NCI-H524 treated with DMSO at 0.1 percent for 48 hours (cell line): ENCODE results near the gene EPO.
"Not testable (repeated sequence)": the region's sequence is repeated elsewhere in the genome, so short reads cannot be mapped to it uniquely, and the experiment has no call there.

Source experiments
- DNase-seq: peaks from one replicate; lab custom pipeline; 2025; lab: John Stamatoyannopoulos, UW

The EPO gene

DNA sequence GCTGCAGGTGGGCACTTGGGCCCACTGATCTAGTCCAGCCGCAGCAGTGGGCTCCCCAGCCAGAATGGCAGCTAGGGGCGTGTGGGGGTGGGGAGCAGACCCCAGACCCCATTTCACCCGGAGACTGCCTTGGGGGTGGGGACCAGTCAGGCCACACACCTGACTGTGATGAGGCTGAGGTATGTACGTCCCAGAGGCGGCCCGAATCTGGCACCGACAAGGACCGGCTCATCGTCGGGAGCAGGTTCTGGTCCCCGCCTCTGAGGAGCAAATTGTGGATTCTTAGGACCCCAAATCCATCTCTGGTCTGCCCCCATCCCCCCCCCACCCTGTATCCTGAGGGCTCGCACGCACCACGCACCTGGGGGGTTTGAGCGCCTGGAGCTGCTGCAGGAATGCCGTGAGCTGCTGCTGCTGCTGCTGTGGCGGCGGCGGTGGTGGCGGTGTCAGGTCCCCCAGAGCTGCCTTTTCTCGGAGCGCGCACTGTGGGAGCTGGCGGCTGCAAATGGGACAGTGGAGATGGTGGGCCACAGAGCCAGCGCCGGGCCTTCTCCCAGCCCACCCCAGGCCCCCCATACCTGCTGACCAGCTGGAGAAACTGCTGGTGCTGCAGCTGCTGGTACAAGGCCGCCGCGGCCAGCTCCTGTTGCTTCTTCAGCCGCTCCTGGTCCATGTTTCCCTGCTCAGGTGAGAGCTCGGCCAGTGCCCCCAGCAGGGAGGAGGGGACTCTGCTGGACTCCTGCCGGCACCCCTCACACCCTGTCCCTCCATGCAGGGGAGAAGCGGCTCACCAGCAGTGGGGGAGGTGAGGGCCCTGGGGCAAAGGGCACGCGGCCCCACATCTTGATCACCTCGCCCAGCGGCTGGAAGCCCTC lies 36.4 kb upstream of the EPO start:
- no peak for DNase-seq

DNA sequence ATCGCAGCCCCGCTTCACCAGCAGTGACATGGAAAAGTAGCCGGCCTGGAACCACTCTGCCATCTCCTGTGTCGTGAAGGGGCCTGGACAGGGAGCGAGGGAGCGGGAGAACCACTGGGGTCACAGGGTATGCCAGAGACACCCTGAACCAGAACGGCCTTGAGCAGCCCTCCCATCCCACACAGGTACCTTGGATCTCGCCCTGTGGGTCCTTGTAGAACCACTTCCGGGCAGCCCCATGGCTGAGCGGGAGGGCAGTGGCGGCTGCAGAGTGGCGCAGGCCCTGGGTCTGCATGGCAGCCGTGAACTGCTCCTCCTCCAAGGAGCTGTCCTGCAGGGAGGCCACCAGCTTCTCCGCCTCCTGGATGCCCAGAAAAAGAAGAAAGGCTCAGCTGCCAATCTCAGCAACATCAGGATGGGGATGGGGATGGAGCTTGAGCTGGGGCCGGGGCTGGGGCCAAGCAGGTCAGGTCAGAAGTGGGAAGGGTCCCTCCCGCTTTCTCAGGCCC lies 35.7 kb upstream of the EPO start:
- DNase-seq: no peak

DNA sequence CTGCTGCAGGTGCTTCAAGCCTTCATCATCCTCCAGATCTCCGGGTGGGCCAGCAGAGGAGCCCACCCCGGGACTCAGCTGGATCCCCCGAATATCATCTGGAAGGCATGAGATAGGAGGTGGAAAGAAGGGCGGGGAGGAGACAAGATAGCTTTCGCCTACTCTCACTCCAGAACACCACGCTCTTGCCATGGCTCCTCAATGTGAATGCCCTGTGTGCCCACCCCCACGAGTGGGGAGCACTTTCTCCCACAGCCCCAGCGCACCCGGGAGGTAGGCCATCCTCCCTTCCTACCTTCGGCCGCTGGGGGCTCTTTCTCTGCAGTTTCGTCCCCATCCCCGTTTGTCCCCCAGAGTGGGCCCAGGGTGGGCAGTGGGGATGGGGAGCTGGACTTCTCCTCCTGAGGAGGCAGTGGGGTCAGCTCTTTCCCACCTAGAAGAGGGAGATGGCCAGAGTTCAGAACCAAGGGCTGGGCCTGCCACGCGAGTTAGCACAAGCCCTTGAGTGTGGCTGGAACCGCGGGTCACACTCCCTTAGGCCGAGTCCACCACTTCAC lies 35.1 kb upstream of the EPO start:
- DNase-seq: no peak

DNA sequence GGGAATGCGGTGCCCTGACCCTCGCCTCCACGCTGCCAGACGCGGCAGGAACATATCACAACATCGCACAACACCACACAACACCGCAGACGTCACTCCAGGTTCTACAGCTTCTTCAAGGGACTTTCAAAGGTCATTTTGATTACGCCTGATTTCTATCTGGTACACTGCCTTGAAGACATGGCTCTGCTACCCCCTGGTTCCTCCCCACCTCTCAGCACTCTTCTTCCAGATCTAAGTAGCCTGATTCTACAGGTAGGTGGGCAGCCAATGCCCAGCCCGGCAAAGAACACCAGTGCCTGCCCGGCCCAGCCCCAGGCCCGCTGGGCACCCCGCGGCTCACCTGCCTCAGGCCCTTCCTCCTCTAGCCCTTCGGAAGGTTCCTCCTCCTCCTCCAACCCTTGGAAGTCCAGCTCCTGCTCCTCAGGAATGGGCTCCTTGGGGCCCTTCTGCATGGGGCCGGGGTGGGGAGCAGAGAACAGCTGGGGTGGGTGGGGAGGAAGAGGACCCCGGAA lies 34.6 kb upstream of the EPO start:
- DNase-seq: no peak

DNA sequence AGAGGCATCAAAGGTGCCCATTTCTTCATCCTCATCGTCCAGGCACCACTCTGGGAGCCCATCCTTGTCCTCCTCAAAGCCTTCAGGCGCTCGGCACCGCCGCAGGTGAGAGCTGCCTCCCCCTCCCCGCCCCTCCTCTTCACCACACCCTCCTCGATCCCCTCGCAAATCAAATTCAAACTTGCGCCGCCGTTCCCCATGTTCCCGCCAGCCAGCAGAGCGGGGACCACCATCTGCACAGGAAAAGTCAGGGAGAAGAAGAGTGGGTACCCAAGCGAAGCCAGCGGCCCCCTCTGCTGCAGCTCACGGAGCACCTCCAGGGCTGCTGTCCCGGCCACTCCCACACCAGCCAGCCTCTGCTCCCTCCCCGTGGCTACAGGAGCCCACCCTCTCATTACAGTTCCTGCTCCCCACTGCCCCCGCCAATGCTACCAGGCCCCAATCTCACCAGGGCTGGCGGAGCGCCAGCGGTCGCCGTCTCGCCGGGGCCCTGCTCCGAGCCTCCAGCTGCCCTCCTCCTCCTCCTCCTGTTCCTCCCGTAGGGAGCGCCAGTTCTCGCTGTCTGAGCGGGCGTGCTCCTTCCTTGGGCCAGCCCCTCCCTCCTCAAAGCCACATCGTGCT lies 34.0 kb upstream of the EPO start:
- no peak for DNase-seq

DNA sequence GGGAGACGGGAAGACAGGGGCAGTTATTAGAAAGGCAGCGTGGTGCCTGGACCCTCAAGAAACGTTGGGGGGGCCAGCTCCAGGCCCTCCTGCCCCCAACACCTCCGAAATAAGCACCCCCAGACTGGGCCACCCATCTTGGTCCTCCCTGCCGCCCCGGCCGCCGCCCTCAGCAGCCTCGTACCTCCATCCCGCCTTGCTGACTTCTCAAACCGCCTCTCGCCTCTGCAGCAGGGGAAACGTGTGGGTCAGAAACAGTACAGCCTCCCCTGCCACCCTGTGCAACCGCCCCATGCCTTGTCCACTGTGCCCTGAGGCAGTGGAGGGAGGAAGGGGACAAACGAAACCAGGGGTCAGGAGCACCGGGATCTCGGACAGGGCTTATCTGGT lies 33.5 kb upstream of the EPO start:
- DNase-seq: no peak

DNA sequence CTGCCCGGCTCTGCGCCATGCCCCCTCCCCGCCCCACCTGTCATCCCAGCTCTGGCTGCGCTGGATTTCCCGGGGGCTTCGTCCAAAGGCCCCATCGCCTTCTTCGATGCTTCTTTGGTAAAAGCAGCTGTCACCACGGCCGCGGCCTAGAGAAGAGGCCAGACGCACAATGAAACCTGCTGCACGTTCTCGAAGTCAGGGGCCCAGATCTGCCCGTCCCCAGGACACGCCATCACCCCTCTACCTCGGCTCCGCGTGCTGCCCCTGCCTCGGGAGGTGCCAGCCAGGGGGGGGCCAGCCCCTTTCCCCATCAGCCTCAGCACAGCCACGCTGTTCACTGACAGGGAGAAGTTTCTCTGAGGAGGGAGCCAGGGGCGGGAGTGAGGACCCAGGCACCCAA lies 33.0 kb upstream of the EPO start:
- DNase-seq: no peak

DNA sequence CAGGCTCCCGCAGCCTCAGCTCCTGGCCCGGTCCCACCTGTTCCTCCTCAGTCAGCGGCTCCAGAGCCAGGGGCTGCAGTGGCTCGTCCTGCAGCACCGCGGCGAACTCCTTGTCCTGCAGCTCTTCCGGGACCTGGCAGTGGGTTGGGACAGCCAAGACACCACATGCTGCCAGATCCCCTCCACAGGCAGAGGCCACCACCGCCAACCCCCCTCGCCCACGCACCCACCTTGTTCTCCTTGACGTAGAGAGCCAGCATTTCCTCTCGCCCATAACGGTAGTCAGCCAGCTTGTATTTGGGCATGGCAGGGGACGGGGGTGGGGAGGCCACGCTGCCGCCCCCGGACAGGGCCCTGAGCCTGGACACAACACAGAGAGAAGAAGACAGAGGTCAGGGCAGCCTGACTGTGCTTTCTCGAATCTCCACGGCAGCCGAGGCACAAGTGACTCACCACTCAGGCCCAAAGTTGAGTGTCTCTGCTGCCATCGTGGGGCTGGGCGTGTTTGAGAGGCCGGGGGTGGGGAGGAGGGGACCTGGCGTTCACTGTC lies 32.4 kb upstream of the EPO start:
- DNase-seq: no peak

DNA sequence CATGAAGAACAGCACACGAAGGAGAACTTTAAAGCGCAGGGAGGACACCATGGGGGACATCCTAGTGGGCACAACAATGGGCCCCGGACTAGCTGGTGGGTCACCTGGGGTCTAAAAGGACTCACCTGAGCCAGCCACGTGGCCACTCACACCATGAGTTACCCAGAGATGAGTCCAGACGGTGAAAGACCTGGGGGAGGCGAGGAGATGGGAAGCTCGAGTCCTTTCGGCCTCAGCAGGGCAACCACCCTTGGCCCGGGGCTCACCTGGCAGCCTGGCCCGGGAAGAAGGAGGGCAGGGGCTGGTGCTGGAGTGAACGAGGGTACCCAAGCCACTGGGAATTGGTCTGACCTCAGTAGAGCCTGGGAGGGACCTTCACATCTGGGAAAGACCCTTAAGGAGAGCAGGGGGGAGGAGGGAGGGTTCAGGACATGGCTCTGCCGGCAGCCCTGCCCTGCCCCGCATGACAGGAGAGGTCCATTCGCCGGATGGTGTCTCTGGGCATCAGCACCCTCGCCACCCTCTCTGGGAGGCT lies 31.9 kb upstream of the EPO start:
- DNase-seq: no peak

DNA sequence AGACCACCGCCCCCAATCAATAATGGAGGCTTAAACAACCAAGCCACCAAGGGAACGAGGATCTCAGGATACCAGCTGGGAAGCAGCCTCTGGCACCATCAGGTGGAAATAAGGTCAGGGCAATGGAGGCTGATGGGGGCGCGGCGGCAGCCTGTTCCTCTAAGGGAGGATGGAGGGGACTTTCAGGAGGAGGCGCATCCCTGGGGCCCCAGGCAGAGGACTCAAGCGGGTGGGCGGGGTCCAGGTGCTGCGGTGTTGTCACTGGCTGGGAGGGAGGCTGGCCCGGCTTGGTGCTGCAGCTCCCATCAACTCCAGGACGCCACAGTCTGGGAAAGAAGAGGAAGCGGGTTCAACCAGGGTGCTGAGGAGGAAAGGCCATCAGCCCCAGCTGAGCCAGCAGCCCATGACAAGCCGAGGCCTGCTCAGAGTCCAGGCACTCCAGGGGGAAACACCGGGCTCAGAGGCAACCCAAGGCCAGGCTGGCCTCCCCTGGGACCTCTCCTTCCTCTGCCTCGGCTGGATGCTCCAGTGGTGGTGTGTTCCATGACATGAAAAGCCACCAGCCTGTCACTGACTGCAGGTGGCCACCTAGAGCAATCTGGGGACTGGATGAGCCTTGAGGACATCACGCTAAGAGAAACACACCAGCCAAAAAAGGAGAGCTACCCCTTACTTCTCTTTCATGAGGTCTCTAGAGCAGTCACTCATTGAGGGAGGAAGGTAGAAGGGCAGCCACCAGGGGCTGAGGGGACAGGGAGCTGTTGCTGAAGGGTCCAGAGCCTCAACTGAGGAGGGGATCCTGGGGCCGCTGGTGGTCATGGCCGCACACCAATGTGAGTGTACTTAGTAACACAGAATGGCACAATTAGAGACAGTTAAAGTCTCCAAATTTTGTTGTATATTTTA lies 30.8 kb upstream of the EPO start:
- DNase-seq: no peak

DNA sequence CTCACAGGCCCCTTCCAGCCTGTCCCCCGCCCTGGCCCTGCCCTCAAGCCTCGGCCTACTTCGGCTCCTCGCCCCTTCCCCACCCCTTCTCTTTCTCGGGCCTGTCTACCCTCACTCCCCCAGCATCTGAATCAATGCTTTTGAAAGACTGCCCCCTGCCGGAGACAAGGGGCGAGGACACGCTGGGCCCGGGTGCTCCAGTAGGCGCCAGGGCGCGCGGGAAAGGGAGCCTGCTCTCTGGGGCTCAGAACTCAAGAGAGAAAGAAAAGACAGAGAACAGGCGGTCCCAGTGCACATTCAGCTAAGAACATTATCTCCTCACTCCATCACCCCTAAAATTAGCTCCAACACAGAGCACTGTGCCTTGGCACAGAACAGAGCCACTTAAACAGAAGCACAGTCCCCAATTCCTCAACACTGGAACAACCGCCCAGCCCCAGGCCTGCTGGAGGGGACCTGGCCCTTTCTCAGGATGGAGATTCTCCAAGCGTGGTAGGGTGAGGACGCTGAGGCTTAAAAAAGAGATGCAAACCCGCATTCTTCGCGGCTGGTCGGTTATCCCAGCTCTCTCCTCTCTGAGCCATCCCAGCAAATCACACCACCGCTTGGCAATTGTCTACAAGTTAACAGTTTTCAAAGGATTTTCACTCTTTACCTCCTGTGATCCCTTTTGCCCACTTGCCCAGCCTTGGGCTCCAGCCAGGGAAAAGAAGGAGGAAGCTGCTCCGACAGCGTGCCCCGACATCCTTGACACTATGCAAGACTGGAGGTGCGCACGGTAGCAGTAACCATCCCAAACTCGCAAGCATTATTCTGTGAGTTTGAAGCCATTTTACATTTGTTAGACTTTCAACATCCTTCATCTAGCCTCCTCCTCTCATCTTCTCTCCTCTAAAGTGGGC lies 28.3 kb upstream of the EPO start:
- no peak for DNase-seq

DNA sequence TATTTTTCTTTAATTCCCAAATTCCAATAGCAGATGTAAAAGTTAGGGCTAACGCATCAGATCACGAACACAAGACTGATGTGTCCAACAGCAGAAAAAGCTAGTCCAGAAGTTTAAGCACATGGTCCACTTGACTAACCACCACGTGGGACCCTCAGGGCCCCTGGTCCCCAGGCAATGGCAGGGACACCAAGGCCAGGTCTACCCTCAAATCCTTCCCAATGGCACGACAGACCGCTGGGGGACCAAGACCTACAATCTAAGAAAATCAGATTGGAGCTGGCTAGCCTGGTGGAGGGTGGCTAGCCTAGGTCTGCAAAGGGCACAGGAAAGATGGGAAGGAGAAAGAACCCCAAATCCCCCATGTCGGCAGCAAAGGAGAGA lies 27.7 kb upstream of the EPO start:
- DNase-seq: no peak

DNA sequence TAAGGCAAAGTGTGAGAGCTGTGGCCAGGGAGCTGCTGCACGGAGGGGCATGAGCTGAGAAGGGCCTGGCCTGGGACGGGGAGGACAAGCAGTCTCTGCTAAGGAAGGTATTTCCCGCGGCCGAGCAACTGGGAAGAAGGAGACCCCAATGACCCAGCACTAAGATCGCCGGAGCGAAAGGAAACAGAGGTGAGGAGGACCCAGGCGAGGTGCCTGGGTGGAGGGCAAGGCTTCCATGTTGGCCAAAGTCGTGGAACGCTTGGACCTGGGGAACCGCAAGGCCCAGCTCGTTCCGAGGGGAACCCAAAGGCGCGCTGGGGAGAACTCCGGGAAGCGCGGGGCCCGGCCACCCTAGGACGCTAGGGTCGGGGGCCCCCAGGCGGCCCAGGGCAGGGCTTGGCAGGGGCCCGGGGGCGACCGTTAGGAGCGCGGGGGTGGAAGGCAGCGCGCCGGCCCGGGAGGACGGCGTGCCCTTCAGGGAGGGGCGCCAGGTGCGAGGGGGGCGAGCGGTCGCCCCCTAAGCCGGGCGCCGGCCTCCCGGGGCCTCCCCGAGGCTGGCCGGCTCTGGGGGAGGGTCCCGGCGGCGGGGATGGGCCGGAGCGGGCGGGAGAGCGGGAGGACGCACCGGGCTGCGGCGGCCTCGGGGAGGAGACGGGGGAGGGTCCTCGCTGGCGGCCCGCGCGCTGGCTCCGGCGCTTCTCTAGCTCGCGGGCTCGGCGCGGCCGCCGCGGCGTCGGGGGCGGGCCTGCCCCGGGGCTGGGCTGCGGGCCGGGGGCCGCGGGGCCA lies 26.8 kb upstream of the EPO start:
- DNase-seq: no peak

DNA sequence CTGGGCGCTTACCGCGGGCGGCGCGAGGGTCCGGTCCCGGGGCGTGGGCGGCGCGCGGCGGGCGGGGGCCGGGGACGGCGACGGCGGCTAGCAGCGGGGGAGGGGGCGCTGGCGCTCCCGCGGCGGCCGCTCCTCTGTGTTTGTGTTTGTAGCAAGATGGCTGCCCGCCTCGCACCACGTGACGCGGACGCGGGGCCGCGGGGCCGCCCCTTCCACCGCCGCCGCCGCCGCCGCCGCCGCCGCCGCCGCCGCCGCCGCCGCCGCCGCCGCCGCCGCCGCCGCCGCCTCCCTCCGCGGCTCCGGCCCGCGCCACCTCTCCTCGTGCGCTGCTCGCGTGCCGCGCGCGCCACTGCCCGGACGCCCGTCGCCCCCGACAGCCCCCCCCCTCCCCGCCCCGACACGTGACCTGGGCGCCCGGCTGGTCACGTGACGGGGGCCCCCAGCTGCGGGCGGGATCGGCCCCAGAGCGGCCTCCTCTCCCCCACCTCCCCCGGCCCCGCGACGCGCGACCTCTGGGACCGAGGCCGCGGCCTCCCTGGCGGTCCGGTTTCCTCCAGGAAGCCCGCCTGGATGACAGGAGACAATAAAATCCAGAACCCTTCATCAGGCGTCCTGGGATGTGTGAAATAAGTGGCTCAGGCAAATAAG lies 26.0 kb upstream of the EPO start, which contains the start of gene GIGYF1:
Gene GIGYF1 (minus strand): TSS at position 153 of the 648 bp plus-strand sequence. CDS start 6,012 bp downstream, outside the sequence.
- DNase-seq: no peak

DNA sequence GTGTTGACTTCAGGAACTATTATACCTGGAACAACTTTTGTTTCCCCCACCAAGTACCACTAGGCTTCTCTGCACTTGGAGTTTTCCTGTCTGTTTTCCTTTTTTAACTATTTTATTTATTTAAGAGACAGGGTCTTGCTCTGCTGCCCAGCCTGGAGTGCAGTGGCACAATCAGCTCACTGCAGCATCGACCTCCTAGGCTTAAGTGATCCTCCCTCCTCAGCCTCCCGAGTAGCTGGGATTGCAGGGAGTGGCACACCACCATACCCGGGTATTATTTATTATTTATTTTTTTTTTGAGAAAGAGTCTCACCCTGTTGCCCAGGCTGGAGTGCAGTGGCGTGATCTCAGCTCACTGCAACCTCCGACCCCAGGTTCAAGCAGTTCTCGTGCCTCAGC lies 24.1 kb upstream of the EPO start:
- no peak for DNase-seq

DNA sequence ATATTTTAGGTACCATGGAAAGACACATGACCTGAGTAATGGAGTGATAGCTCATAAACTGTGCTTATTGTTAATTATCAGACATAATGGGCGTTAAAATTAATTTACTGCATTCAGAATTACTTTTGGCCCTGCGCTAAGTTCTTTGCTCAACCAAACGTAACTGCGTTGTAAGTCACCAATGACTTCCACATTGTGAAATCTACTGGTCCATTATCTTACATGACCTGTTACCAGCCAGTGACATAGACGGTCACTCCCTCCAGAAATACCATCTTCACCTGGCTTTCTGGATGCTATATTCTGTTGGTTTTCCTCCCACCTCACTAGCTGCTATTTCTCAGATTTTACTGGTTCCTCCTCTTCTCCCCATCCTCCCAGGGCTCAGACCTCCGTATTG lies 21.2 kb upstream of the EPO start:
- DNase-seq: no peak

DNA sequence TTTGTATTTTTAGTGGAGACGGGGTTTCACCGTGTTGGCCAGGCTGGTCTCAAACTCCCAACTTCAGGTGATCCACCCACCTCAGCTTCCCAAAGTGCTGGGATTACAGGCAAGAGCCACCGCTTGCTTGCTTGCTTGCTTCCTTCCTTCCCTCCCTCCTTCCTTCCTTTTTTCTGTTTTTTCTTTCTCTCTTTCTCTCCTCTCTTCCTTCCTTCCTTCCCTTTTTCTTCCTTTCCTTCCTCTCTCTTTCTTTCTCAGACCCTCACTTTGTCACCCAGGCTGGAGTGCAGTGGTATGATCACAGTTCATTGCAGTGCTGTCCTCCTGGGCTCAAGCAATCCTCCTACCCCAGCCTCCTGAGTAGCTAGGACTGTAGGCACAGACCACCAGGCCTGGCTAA lies 19.2 kb upstream of the EPO start:
- DNase-seq: not testable (repeated sequence)

DNA sequence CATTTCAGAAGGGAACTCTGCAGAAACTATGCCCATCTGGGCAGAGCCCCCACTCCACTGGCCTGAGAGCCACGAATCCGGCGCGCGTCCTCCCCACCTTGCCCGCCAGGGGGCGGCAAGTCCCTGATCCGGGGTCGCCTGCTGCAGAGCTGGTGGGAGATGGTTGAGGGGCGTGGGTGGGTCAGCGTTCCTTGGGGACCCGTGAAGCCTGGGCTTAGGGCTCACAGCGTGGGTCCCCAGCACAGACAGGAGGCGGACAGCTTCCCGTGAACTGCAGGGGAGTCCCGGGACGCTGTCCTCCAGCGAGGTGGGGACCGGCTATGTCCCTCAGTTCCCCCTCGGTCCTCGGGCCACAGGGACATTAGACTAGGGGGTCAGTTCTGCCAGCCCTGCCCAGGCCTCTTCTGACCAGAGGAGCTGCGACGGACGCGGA lies 14.9 kb upstream of the EPO start:
- DNase-seq: no peak
